HG03571 (cell line): Measurements from ENCODE around the gene COPS9.

Source experiments
- ATAC-seq: cut with Tn5 transposase; IDR thresholded peaks from one replicate; pipeline ENCODE4 v1.9.1; 2021; ENCODE audit not compliant: unreplicated experiment

Gene COPS9

DNA sequence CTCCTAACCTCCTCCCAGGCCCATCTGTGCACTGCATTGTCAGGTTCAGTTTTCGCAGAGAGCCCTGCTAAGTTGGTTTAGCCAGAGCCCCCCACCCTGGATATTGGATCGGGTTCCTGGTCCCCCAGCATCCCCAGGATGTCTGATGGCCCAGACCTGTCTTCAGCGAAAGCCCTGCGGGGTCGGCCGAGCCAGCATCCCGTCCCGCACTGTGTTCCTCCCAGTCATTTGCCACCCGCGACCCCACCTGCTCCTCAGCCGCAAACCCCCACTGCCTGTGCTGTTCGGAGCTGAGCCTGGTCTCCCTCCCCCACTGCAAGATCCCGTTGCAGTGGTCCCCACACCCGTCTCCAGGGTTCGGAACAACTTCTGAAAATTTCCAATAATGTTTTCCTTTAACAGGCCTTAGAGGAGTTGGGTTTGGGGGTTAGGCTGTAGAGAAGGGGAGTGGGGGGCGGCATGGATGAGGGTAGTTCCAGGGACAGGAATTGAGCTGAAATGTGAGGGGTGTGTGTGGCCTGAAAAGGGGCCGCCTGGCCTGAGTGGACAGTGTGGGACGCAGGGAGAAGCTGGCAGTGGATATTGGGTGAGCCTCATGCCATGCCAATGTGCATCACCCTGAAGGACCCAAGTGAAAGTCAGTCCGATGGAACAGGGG lies 1.6 kb upstream of the COPS9 start:
- no peak for ATAC-seq

DNA sequence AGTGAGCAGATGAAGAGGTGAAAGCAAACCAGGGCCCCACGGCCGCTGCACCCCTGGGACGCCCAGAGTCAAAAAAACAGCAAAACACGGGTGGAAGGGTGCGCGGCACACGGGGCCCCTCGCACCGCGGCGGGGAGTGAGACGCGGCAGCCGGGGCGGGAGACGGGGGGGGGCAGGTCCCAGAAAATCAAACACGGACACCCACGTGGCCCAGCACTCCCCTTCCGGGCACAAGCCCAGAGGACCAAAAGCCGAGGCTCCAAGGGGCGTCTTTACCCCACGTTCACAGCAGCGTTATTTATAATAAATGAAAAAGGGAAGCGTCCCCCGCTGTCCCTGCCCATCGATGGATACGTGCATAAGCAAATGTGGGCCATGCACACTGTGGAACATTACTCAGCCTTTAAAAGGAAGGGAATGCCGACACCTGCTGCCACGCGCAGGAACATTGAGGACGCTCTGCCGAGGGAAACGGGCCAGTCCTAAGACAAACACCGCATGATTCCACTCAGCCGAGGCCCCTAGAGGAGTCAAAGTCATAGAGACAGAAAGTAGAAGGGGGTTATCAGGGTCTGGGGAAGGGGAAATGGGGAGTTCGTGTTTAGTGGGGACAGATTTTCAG lies 677 bp upstream of the COPS9 start:
- ATAC-seq = no peak

DNA sequence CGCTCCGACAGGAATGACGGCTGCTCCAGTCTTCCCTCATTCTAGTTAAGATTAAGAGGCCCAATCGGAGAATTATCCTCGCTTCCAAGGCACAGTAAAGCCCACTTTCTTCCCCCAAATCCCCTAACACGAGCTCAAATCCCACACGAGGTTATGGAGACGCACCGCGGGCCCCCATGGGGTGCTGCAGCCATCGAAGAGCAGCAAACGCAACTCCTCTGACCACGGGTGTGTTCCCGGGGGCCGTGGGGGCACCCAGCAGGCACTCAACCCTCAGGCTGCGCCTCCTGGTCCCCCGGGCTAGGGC lies 446 bp downstream of the COPS9 start:
- ATAC-seq = peak; percentile 25

DNA sequence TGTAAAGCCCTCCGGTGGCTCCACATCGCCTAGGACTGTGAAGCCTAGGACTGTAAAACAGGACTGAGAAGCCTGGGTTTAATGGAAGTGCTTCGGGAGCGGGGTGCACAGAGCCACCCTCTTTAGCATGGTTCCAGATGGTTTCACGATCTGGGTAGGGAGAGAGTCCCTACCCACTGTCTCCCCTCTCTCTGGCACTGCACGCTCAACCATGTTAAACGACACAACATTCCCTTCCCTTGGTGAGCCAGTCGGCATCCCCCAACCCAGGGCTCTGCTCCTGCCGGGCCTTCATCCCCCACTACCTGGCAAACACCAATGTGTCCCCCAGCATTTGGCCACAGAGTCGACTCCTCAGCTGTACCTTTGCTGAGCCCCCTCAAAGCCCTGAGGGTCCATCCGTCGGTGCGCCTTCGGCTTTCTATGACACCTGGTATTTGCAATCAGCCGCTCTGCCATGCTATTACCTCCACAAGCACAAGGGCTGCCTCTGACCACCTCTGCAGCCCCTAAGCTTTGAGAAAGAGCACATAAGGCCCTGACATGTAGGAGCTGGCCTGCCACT lies 1.1 kb downstream of the COPS9 start:
- ATAC-seq = no peak

GRCh38 chr2:240134466-240134865 lies 1.6 kb downstream of the COPS9 start:
- no peak for ATAC-seq

DNA sequence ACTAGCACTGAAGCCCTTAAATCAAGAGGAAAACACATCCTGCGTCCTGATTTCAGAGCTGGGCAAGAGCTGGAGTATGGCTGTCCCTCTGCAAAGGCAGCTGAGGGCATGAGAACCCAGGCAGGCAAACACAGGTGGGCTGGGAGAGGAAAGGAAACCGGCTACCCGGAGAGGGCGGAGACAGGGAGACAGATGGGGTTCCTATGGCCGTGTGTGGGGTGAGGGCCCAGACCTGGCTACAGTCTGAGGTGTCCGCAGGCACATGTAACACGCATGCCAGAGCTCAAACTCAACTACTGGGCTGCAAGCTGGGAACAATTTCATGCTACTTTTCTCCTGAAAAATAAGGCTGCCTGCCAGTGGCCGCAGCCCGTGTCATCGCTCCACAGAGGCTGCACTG lies 2.7 kb downstream of the COPS9 start:
- ATAC-seq = no peak

DNA sequence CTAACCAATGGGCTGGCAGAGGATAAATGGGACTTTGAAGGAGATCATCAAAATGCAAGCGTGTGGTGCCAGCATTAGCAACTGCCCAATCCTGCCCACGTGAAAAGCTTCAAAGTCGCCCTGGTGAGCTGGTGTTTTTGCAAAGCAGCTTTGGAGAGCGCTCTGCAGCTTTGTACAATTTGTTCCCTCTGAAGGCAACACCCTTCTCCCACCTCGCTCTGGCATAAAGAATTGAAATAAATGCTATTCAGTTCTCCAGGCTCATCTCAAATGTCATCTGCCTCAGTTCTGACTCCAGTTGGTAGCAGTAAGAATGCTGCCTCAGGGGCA lies 3.5 kb downstream of the COPS9 start:
- no peak for ATAC-seq

GRCh38 chr2:240131941-240132650 lies 4.0 kb downstream of the COPS9 start:
- ATAC-seq = no peak

GRCh38 chr2:240131296-240131695 lies 4.8 kb downstream of the COPS9 start:
- ATAC-seq = no peak

DNA sequence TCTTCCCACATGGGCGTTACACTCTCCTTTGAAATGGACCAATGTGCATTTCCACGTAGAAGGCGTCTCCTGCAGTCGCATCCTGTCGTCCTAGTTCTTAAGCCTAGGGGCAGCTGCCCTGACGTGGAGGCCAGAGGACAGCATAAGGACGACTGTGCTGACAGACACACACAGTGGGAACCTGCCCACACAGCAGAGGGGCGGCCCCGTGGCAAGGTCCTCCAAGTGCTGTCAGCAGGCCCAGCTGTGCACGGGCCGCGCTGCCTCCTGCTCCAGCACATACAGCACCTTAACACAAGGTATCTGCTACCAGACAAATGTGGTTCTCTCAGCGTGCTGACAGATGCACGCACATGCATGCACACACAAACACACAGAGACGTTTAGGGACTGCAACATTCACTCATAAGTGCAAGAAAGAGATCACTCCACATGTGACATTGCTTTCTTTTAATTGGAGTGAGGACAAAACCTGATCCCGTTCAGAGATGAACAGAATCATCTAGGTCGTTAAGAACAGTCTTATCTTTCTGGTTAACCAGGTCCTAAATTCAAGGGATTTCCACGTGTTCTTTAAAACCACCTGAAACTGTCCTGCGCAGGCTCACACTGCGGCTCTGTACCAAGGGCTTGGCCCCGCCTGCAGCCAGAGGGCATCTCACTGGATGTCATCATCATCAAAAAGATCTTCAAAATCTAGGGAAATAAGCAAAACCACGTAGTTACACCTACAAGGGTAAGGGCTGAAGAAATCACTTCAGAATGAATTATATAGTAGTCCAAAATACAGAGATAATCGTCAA lies 5.5 kb downstream of the COPS9 start:
- no peak for ATAC-seq

DNA sequence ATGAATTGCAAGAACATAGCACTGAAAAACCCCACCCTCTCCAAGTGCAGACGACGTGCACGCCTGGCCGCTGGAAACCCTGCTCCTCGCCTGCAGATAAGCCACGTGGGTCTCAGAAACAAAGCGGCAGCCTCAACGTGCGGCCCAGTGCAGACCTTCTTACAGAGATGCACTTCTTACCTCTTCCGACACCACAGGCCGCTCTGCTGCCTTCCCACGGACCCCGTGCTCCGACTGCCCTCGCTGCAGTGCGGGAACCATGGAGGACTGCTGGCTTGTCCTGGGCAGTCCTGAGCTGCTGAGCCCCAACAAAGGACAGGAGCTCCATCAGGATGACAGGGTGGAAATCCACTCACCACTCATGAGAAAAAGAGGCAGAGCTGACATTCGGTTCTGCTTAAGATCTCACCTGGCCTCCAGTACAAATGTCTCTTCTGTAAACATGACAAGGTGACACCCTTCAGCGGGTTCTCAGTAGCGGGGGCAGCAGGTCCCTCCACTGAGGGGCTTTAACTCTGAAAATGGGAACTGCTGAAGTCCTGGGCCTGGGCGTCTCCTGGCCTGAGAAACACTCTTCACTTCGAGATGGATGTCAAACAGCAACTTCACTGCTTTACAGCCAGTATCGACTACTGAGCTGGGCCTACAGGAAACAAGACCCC lies 6.2 kb downstream of the COPS9 start:
- ATAC-seq = no peak

DNA sequence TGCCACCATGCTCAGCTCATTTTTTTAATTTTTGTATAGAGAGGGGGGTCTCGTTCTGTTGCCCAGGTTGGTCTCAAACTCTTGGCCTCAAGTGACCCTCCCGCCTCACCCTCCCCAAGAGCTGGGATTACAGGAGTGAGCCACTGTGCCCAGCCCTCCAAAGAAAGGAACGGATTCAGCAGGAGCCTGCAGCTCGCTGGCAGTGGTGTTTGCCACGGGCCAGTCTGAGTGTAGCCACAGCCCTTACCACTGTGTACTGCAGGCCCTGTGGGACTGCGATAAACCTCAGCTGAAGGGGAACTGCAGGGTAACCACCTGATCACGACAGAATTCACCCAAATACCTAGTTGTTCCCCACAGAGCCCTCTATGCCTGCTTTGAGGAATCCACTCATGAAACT lies 6.8 kb downstream of the COPS9 start:
- no peak for ATAC-seq

- ATAC-seq = no peak
Measured at GRCh38 chr2:240128608-240129145, 7.4 kb downstream of the COPS9 start.

DNA sequence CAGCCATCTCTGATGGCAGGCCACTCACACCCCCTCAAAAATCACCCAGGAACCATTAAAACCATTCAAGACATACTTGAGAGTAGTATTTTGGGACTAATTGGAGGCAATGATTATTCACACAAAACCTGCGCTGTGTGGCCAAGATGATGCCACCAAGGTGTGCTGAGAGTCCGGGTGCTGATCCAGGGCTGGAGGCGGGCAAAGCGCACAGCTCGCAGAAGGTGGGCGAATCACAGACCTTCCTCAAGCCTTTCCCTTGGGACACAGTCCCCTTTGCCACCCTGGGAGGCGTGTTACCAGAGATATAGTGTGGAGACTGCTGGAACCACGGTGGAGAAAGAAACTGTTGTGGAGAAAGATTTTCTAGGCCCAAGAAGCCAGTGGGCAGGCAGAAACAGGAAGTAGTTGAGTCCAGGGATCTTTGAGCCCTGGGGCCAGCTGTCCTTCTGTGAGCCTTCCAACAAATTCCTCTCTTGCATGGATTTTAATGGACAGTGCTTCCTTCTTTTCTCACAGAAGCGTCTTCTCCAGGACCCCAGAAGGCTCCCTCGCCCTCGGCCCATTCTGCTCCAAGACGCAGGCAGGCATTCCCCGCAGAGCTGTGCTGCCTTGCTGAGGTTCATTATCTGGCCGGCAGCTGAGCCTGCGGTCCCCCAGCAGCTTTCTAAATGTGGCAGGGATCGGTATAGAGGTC lies 8.0 kb downstream of the COPS9 start:
- ATAC-seq = no peak

GRCh38 chr2:240127191-240127750 lies 8.8 kb downstream of the COPS9 start:
- ATAC-seq = no peak

- no peak for ATAC-seq
Measured at GRCh38 chr2:240126731-240127130, 9.4 kb downstream of the COPS9 start.

DNA sequence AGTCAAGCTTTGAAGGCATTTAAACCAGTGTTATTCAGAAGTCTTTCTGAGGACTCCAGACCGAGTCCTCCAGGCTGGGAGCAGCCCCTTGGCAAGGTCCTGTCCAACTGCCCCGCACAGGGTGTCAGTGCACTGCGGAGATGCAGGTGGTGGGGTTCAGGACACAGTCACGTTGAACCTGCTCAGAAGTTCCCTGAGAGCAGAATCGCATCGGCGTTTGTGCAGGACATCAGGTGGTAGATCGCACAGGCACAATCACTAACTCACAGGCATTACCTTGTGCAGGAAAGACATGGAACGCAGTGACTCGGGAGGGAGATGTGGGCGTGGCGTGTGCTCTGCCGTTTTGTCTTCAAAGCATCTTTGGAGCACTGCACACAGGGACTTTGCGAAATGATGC lies 10.4 kb downstream of the COPS9 start:
- ATAC-seq = no peak

GRCh38 chr2:240124651-240125030 lies 11.5 kb downstream of the COPS9 start:
- ATAC-seq = no peak

DNA sequence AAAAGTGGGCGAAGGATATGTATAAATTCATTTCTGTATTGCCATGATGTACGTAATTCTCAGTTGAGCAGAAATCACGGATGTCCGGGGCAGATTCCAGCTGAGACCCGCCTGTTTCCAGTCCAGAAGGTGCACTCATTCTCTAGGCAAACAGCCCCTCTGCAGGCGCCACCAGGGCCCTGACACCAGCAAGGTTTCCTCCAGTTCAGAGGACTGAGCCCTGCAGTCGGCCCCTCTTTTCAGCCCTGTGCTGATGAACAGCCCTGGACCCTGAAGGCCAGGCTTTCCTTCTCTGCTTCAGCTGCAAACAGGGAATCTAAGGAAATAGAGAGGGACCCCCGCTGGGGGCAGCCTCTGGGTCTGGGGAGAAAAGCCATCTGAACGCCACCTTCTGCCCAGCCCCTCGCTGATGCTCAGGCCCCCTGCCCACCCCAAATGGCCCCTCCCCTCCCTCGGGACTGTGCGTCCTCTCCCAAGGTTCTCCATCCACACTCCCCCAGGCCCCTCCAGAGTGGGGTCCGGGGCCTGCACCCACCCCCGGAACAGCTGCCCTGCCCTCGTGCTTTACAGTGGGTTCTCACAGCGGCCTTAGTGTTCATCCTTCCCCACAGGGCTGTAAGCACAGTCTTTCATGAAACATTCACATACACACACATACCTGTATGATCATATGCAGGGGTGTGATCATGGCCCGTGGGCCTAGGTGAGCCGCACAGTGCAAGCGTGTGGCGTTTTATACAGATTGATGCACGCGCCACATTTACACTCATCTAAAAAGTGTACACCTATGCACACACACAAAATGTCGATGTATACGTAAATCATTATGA lies 12.1 kb downstream of the COPS9 start:
- no peak for ATAC-seq
